ENCODE results near the gene FAM184A. TPM values are rescaled to one million over a fixed set of nuclear protein-coding genes. Genes with fewer than 3 reads are reported as not detected.
A peak's percentile ranks its signal among the peaks of the same experiment; 100 is the strongest.

Gene FAM184A
- total RNA-seq, 2 experiments from 2014 or later: 3.2 to 4.8 TPM

DNA sequence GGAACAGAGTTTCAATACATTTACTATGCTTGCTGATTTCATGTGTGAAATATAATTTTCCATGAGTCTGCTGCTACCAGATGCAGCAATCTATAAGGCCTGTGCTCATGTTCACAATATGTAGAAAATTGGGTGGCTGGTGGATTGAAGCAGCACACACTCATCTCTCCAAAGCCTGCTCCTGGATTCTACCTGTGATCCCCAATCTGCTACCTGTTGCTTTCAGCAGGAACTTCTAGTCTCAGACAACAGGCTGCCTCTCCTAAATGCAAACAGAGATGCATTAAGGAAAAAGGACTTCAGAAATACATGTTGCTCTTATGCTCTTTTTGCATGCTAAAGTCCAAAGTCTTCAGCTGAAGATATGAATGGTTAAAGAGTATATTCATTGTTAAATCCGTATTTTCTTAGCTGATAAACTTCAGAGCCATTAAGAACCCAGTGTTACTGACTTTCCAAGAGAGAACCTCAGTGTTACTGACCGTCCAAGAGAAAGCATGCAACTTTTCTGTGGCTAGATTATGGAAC is 112.6 kb downstream of the FAM184A start:
- intact Hi-C loops (cut with micrococcal nuclease): no loop called here
- CTCF ChIA-PET: interaction anchor here (1.7 kb wide), 1 partner anchor 144 kb away, joined by 6 read pairs; no protein-coding TSS in a partner anchor

DNA sequence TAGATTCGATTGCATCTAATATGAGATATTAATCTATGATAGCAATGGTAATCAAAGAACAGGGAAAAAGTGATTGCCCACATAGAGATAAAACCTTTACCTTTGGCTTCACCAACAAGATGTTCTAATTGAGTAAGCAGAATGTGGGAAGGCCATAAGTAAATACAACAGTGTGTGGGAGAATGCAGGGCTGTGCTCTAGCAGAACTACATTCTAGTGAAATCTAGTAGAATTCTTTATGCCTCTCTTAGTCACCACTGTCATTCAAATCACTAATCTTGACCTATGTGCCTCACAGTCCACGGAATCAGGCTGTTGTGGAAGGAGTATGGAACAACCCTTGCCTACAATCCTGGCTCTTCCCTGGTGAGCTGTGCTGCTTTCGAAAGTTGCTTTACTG is 113.1 kb downstream of the FAM184A start:
- Mint-ChIP-seq H3K36me3 (ENCODE audit: low read depth) (no peaks in the 10 kb centered on the region), H3K4me3 (no peak overlapping the region), H3K9me3 (no peaks in the 10 kb centered on the region), H3K27ac (no peak overlapping the region), H3K27me3 (no peaks in the 10 kb centered on the region), H3K4me1 (ENCODE audit: low read depth) (no peaks in the 10 kb centered on the region)
- ChIA-PET CTCF (interaction anchor here (1.7 to 3.5 kb wide), 2 partner anchors 144 to 145 kb away, joined by 6 to 64 read pairs; no protein-coding TSS in a partner anchor), POLR2A (no interaction called here)
- intact Hi-C loops (cut with micrococcal nuclease): no loop called here
- DNase-seq: no peak
- TF ChIP-seq, protein P1, sequence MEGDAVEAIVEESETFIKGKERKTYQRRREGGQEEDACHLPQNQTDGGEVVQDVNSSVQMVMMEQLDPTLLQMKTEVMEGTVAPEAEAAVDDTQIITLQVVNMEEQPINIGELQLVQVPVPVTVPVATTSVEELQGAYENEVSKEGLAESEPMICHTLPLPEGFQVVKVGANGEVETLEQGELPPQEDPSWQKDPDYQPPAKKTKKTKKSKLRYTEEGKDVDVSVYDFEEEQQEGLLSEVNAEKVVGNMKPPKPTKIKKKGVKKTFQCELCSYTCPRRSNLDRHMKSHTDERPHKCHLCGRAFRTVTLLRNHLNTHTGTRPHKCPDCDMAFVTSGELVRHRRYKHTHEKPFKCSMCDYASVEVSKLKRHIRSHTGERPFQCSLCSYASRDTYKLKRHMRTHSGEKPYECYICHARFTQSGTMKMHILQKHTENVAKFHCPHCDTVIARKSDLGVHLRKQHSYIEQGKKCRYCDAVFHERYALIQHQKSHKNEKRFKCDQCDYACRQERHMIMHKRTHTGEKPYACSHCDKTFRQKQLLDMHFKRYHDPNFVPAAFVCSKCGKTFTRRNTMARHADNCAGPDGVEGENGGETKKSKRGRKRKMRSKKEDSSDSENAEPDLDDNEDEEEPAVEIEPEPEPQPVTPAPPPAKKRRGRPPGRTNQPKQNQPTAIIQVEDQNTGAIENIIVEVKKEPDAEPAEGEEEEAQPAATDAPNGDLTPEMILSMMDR (IDR thresholded peaks at IDR 0.05): no peak
- no peak for ATAC-seq

More for the DNA sequence above, 112.6 kb downstream of the FAM184A start:
- TF ChIP-seq, protein P1 (IDR thresholded peaks at IDR 0.05): no peak
- H3K27ac Mint-ChIP-seq: no peak overlapping the region
- H3K27me3 Mint-ChIP-seq: no peaks in the 10 kb centered on the region
- no peak overlapping the region for H3K4me3 Mint-ChIP-seq
- H3K36me3 Mint-ChIP-seq (ENCODE audit: low read depth): no peaks in the 10 kb centered on the region
- no peaks in the 10 kb centered on the region for H3K9me3 Mint-ChIP-seq
- DNase-seq (no peak), ATAC-seq (no peak)
- POLR2A ChIA-PET: no interaction called here
- H3K4me1 Mint-ChIP-seq (ENCODE audit: low read depth): no peaks in the 10 kb centered on the region

DNA sequence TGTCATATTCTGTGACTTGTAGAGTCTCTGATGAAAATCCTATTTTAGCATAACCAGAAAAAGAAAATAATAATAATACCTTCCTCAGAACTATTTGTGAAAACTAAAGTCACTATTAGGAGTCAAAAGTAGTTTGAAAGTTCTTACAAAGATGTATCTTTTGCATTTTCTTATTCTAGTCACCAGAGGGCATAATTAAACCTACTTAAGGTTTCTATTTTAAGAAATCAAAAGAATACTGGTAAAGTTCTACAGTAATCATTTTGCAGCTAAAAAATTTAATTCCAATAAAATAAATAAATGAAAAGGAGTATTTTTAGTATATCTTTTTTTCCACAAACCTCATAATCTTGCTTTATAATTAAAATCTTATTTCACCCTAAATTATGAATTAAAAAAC is 115.5 kb downstream of the FAM184A start:
- Mint-ChIP-seq H3K27me3 (no peaks in the 10 kb centered on the region), H3K4me1 (ENCODE audit: low read depth) (peaks cover 9% of the 10 kb centered on the region), H3K27ac (no peak overlapping the region), H3K4me3 (no peak overlapping the region), H3K36me3 (ENCODE audit: low read depth) (no peaks in the 10 kb centered on the region), H3K9me3 (no peaks in the 10 kb centered on the region)
- CTCF ChIA-PET: interaction anchor here (1.1 to 3.5 kb wide), 12 partner anchors 13 to 186 kb away, joined by 3 to 64 read pairs (median 4); no protein-coding TSS in a partner anchor
- DNase-seq: no peak
- intact Hi-C loops (cut with micrococcal nuclease): no loop called here
- ATAC-seq: no peak
- TF ChIP-seq, protein P1 (IDR thresholded peaks at IDR 0.05): peak; percentile 48
- POLR2A ChIA-PET: no interaction called here

DNA sequence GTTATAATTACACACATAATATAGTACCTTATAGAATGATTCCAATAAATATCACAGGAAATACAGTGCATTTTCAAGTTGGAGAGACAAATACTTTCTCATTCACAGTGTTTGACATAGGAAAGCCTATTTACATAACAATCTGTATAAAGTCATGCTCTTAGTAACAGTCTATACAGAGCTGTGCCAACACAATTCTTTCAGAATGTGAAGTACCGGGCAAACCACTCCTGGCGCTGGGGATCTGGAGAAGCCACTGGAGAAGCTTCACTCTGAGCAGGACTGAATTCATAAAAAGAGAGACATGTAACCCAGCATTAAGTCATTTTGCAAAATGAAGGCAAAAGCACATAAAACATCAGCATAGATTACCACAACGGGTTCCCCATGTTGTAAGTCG is 118.6 kb downstream of the FAM184A start:
- POLR2A ChIA-PET: no interaction called here
- no peaks in the 10 kb centered on the region for H3K9me3 Mint-ChIP-seq
- H3K4me1 Mint-ChIP-seq (ENCODE audit: low read depth): peaks cover 9% of the 10 kb centered on the region
- CTCF ChIA-PET: interaction anchor here (1.0 to 1.8 kb wide), 2 partner anchors 151 to 169 kb away, joined by 3 to 13 read pairs; no protein-coding TSS in a partner anchor
- no peak overlapping the region for H3K27ac Mint-ChIP-seq
- no peaks in the 10 kb centered on the region for H3K27me3 Mint-ChIP-seq
- no peak for DNase-seq
- TF ChIP-seq, protein P1 (IDR thresholded peaks at IDR 0.05): no peak
- no peak overlapping the region for H3K4me3 Mint-ChIP-seq
- H3K36me3 Mint-ChIP-seq (ENCODE audit: low read depth): no peaks in the 10 kb centered on the region
- intact Hi-C loops (cut with micrococcal nuclease): no loop called here
- ATAC-seq: no peak

DNA sequence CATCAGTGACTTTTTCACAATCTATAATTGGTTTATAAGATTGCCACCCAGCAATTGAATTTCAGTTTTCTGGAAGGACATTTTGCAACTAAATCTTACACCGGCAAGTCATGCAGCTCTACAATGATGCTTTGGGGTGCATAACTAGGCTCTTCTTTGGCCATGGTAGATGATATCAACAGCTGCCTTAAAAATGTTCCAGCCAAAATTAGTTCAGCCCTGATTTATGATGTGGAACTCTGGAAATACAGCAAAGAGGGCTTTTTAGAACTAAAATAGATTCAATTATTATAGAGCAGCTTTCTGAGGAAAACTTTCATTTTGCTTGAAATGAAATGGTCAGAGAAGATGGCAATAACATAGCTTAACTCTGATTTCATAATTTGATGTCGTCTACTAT is 125.1 kb downstream of the FAM184A start:
- TF ChIP-seq, protein P1 (IDR thresholded peaks at IDR 0.05): no peak
- Mint-ChIP-seq H3K36me3 (ENCODE audit: low read depth) (no peaks in the 10 kb centered on the region), H3K4me1 (ENCODE audit: low read depth) (peaks cover 1% of the 10 kb centered on the region), H3K9me3 (peaks cover 10% of the 10 kb centered on the region), H3K27ac (no peak overlapping the region), H3K27me3 (no peaks in the 10 kb centered on the region), H3K4me3 (no peak overlapping the region)
- CTCF ChIA-PET: interaction anchor here (1.0 to 2.1 kb wide), 4 partner anchors 18 to 176 kb away, joined by 3 to 8 read pairs (median 4); no protein-coding TSS in a partner anchor
- intact Hi-C loops (cut with micrococcal nuclease): no loop called here
- POLR2A ChIA-PET: interaction anchor here (0.6 kb wide), 1 partner anchor 523 kb away, joined by 3 read pairs; no protein-coding TSS in a partner anchor
- DNase-seq: no peak
- ATAC-seq: no peak

Measured in activated CD8-positive, alpha-beta T cell treated with anti-CD3 and anti-CD28 coated beads for 36 hours (primary cell).